Endothelial cell of umbilical vein (primary cell): ENCODE data around the gene TRABD2A.

Experiments
- EZH2 ChIP-seq: IDR thresholded peaks from 2 replicates; pipeline ENCODE4 v1.6.1; 2012; ENCODE audit warnings: borderline replicate concordance, low read depth, mild to moderate bottlenecking, moderate library complexity, low read length, inconsistent platforms; ENCODE audit not compliant: severe bottlenecking
- FOS ChIP-seq: IDR thresholded peaks from 2 replicates; pipeline ENCODE4 v1.6.1; 2011; ENCODE audit warnings: mild to moderate bottlenecking, low read length, moderate library complexity, borderline replicate concordance; ENCODE audit not compliant: insufficient read depth
- TF ChIP-seq, protein P1 (sequence below), 2 donors: IDR thresholded peaks; 1 replicate in 1 of 2; 2 replicates in 1 of 2; pipeline ENCODE4 v1.5.1; 2011; ENCODE audit warnings: low read length in 2 of 2, mild to moderate bottlenecking in 2 of 2, moderate library complexity in 2 of 2, control low read depth in 1 of 2, inconsistent platforms in 1 of 2, low read depth in 1 of 2; ENCODE audit not compliant: insufficient read depth in 1 of 2; ENCODE audit errors: extremely low read depth in 1 of 2

DNA sequence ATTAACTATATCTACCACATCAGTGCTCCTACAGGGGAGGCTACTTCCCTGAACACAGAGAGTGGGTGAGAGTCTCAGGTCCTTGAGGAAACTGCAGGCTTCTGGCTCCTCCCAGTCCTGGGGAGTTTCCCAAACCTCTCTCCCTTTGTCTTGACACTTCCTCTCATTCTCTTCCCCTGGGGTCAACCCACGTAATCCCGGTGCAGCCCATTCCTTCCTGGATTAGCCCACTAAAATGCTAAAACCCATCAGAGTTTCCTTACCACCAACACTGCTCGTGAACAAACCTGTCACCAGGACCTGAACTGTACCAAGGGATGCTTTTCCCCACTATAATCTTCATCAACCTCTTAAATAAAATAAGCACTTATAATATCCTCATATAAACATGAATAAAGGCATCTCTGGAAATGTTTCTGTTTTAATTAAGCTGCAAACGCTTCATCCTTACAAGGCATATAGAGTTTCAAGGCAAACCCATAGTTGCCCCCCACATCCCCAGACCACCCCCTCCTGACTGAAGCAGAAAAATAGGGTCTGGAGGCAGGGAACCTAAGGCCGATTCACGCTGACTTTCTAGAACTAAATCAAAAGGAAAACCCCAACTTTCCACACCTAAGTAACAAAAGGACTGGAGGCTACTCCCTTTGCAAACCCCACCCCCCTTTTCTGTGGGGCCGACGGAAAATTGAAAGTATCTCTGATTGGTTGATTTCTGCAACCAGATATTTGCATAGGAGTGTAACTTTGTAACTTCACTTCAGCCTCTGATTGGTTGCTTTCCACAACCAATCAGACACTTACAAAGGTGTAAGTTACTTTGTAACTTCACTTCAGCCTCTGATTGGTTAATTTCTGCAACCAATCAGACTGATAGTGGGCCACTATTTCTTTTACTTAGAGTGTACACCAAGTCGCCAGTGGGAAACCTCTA is 43.6 kb upstream of the TRABD2A start:
- no peak for TF ChIP-seq EZH2
- TF ChIP-seq, protein P1, sequence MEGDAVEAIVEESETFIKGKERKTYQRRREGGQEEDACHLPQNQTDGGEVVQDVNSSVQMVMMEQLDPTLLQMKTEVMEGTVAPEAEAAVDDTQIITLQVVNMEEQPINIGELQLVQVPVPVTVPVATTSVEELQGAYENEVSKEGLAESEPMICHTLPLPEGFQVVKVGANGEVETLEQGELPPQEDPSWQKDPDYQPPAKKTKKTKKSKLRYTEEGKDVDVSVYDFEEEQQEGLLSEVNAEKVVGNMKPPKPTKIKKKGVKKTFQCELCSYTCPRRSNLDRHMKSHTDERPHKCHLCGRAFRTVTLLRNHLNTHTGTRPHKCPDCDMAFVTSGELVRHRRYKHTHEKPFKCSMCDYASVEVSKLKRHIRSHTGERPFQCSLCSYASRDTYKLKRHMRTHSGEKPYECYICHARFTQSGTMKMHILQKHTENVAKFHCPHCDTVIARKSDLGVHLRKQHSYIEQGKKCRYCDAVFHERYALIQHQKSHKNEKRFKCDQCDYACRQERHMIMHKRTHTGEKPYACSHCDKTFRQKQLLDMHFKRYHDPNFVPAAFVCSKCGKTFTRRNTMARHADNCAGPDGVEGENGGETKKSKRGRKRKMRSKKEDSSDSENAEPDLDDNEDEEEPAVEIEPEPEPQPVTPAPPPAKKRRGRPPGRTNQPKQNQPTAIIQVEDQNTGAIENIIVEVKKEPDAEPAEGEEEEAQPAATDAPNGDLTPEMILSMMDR (IDR thresholded peaks at IDR 0.05; ENCODE audit: extremely low read depth in 1 of 2, insufficient read depth in 1 of 2, low read depth in 1 of 2, low read length in 2 of 2), result no peak
- TF ChIP-seq FOS, result no peak
